Stimulated activated CD4-positive, alpha-beta T cell treated with anti-CD3 and anti-CD28 coated beads, Interleukin-4, amount 100 ng/mL, for 48 hours (primary cell): ENCODE data around the gene PRR36.

Source experiments
- DNase-seq, 2 donors: peaks; one replicate each; pipeline ENCODE4 v3.0.0-alpha.2; 2020; ENCODE audit warnings: low read depth in 2 of 2

The PRR36 gene

DNA sequence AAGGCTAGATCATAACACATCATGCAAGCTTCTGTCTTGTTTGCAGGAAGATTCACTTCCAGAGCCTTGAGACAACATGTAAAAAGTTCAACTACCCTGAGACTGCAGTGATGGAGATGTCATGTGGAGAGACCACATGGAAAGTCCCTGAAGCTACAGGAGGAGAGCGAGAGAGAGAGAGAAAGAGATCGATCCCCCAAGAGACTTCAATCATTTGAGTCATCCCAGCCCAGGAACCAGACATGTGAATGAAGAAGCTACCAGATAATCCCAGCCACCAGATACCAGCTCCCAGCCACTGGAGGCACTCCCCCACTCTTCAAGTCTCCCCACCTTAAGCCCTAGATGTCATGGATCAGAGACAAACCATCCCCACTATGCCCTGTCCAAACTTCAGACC is 54.9 kb downstream of the PRR36 start:
- no peak for DNase-seq

DNA sequence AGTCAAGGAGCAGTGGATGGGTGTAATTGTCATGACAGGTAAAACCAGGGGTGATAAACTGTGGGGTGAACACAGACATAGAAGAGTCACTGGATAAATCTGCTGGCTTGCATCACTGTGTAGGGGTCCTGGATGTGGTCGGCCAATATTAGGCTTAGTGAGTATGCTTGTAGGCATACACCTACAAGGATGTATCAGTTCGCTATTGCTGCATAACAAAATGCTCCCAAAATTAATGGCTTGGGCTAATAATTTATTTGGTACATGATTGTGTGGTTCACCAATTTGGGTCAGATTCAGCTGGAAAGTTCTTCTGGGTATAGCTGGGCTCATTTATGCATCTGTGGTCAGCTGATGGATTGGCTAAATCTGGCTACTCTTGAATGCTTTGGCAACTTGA is 55.4 kb downstream of the PRR36 start:
- DNase-seq, result no peak
